ENCODE results near the gene GON4L. TPM values are rescaled to one million over a fixed set of nuclear protein-coding genes. Genes with fewer than 3 reads are reported as not detected.
"Not testable (repeated sequence)": the region's sequence is repeated elsewhere in the genome, so short reads cannot be mapped to it uniquely, and the experiment has no call there.

Gene GON4L
- total RNA-seq, 1 donor from 2014 or later: 24.2 TPM

DNA sequence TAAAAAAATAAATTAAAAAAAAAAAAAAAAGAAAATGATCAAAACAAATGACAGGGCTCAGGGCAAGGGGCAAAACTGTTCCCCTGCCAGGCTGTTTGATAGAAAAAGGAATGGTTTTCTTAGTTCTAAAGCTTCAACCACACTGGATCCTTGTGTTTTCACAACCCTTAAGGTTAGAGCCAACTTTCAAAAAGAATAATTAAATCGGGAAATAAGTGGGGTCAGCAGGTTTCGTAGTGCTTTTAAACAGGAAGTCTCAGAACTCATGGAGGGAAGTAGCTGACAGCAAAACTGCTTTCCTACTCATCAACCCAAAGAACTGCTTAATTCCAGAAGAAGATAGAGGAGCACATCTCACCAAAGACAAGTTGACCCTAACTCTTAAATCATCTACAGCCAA, 155.3 kb downstream of the GON4L start:
- DNase-seq (ENCODE audit: low read depth): not testable (repeated sequence)

Other genes starting within 250 kb of the GON4L start
- 18.9 and 19.4 TPM in 2 replicates for gene MSTO1, start 247.0 kb downstream of the GON4L start, total RNA-seq
- 34.5 and 45.7 TPM in 2 replicates for gene YY1AP1, start 168.4 kb downstream of the GON4L start, total RNA-seq
- 80.0 and 122 TPM in 2 replicates for gene DAP3, start 168.1 kb downstream of the GON4L start, total RNA-seq
- 7.4 and 9.5 TPM in 2 replicates for gene SYT11, start 2.4 kb upstream of the GON4L start, total RNA-seq
- 66.8 and 72.0 TPM in 2 replicates for gene RIT1, start 54.1 kb upstream of the GON4L start, total RNA-seq
- gene KHDC4, start 77.2 kb upstream of the GON4L start, total RNA-seq: 50.6 and 54.2 TPM in 2 replicates
- gene RXFP4, start 84.4 kb upstream of the GON4L start, total RNA-seq: not detected in 2 replicates
- gene ARHGEF2, start 121.3 kb upstream of the GON4L start, total RNA-seq: 361 and 478 TPM in 2 replicates
- 124 and 222 TPM in 2 replicates for gene SSR2, start 163.7 kb upstream of the GON4L start, total RNA-seq
- 65.3 and 69.7 TPM in 2 replicates for gene UBQLN4, start 196.6 kb upstream of the GON4L start, total RNA-seq
- gene LAMTOR2, start 197.6 kb upstream of the GON4L start, total RNA-seq: 40.1 and 51.4 TPM in 2 replicates
- not detected in 2 replicates for gene RAB25, start 203.9 kb upstream of the GON4L start, total RNA-seq
- gene MEX3A, start 225.3 kb upstream of the GON4L start, total RNA-seq: 3.2 and 4.5 TPM in 2 replicates

Data from myocyte (in vitro differentiated cells).